Testis (tissue), 3 donors: ENCODE measurements around the gene FBXO44. TPM values are rescaled to one million over a fixed set of nuclear protein-coding genes. Genes with fewer than 3 reads are reported as not detected.

ENCODE experiments used
- DNase-seq: peaks from one replicate; pipeline ENCODE4 v3.0.0-alpha.2; 2019
- H3K27ac ChIP-seq, 2 donors: fragments of 200-600 bp; sonication (generic); one replicate each; pipeline ENCODE4 v1.5.1; 2019
- H3K27me3 ChIP-seq: fragments of 200-600 bp; sonication (generic); one replicate; pipeline ENCODE4 v1.5.1; 2019
- H3K36me3 ChIP-seq: fragments of 200-600 bp; sonication (generic); one replicate; pipeline ENCODE4 v1.5.1; 2017; ENCODE audit warnings: low read depth; ENCODE audit errors: missing control alignments
- H3K4me1 ChIP-seq: fragments of 200-600 bp; sonication (generic); one replicate; pipeline ENCODE4 v1.5.1; 2019
- H3K4me3 ChIP-seq, 2 donors: fragments of 200-600 bp; sonication (generic); one replicate each; pipeline ENCODE4 v1.5.1; 2017 to 2019
- H3K9me3 ChIP-seq: fragments of 200-600 bp; sonication (generic); one replicate; pipeline ENCODE4 v1.5.1; 2017
- CTCF ChIP-seq, 3 experiments: fragments of 450-650 bp in 2 of 3; fragments of 200-600 bp in 1 of 3; sonication (generic) in 1 of 3; IDR thresholded peaks; one replicate each; pipeline ENCODE4 v1.5.1; 2016 to 2019; ENCODE audit warnings: antibody characterized with exemption in 3 of 3, mild to moderate bottlenecking in 2 of 3, moderate library complexity in 1 of 3
- POLR2A ChIP-seq: fragments of 450-650 bp; IDR thresholded peaks from one replicate; pipeline ENCODE4 v1.6.1; 2017; ENCODE audit warnings: antibody characterized with exemption, mild to moderate bottlenecking, moderate library complexity
- WGBS, 2 donors: methylation state at CpG; one replicate each; pipeline ENCODE4 v1.1.5; 2018; 5-methylcytosine and 5-hydroxymethylcytosine counted together
- intact Hi-C: fragments of 100-400 bp; cut with DNase I; formaldehyde crosslinking; loops from one replicate; pipeline ENCODE4 v1.15.1; 2023; ENCODE audit warnings: low total_unique reads
- polyA plus RNA-seq: library from polyadenylated mRNA; stranded (reverse); fragments of 350-450 nt; fragmentation: Illumina TruSeq; extraction: RNeasy Lipid Tissue Mini Kit (QIAGEN cat#74804); gene quantifications from one replicate; pipeline ENCODE4 v1.2.3, GENCODE V29; 2014; ENCODE audit warnings: low read depth, low replicate concordance; ENCODE audit not compliant: insufficient read depth
- total RNA-seq, 2 donors: library from RNA; depleted of rRNA; stranded (reverse); fragments of >200 nt; gene quantifications; one replicate each; pipeline ENCODE4 v1.2.3, GENCODE V29; 2016

The FBXO44 gene
- total and polyA plus RNA-seq, 3 donors from 2014 or later = 28.0 to 36.4 (median 31.3) TPM

GRCh38 chr1:11712285-11712684, 57.6 kb downstream of the FBXO44 start:
- H3K27ac ChIP-seq = no peak overlapping the region
- H3K27me3 ChIP-seq = no peaks in the 10 kb centered on the region
- no peak overlapping the region for H3K4me3 ChIP-seq
- 94 to 100% methylated on average over 2 to 8 of the region's 8 CpGs for WGBS, 2 donors
- no peaks in the 10 kb centered on the region for H3K9me3 ChIP-seq
- H3K36me3 ChIP-seq = no peaks in the 10 kb centered on the region
- intact Hi-C loops = no loop called here
- TF ChIP-seq POLR2A (no peak), CTCF (IDR thresholded peaks at IDR 0.05) (no peak)
- H3K4me1 ChIP-seq = peaks cover 9% of the 10 kb centered on the region
- DNase-seq = no peak

Other genes starting within 250 kb of the FBXO44 start
- gene DISP3, start 175.7 kb upstream of the FBXO44 start, total RNA-seq = 1 to 10 TPM; 6.8 to 8.8 TPM
- gene DISP3, start 175.7 kb upstream of the FBXO44 start, polyA plus RNA-seq = 7.3 TPM
- 10 to 100 TPM; 11.3 to 17.3 TPM for gene FBXO2, start 448 bp upstream of the FBXO44 start, total RNA-seq
- 19.0 TPM for gene FBXO2, start 448 bp upstream of the FBXO44 start, polyA plus RNA-seq
- 10 to 100 TPM in 1 of 2 donors, 1 to 10 TPM in 1; 7.8 to 17.3 TPM for gene FBXO6, start 9.3 kb downstream of the FBXO44 start, total RNA-seq
- 15.8 TPM for gene FBXO6, start 9.3 kb downstream of the FBXO44 start, polyA plus RNA-seq
- 100 to 1,000 TPM; 115 to 116 TPM for gene MAD2L2, start 26.3 kb downstream of the FBXO44 start, total RNA-seq
- 77.0 TPM for gene MAD2L2, start 26.3 kb downstream of the FBXO44 start, polyA plus RNA-seq
- gene DRAXIN, start 36.8 kb downstream of the FBXO44 start, total RNA-seq = under 1 TPM; 0.79 to 0.93 TPM
- gene DRAXIN, start 36.8 kb downstream of the FBXO44 start, polyA plus RNA-seq = 0.53 TPM
- gene AGTRAP, start 81.3 kb downstream of the FBXO44 start, total RNA-seq = 10 to 100 TPM; 64.1 to 75.3 TPM
- gene AGTRAP, start 81.3 kb downstream of the FBXO44 start, polyA plus RNA-seq = 49.2 TPM
- 10 to 100 TPM; 26.0 to 34.5 TPM for gene C1orf167, start 107.3 kb downstream of the FBXO44 start, total RNA-seq
- 64.2 TPM for gene C1orf167, start 107.3 kb downstream of the FBXO44 start, polyA plus RNA-seq
- gene MTHFR, start 151.1 kb downstream of the FBXO44 start, total RNA-seq = 10 to 100 TPM; 68.3 to 78.3 TPM
- 30.4 TPM for gene MTHFR, start 151.1 kb downstream of the FBXO44 start, polyA plus RNA-seq
- 10 to 100 TPM; 57.1 to 91.7 TPM for gene CLCN6, start 151.3 kb downstream of the FBXO44 start, total RNA-seq
- gene CLCN6, start 151.3 kb downstream of the FBXO44 start, polyA plus RNA-seq = 47.9 TPM
- gene NPPA, start 192.9 kb downstream of the FBXO44 start, total RNA-seq = not detected
- gene NPPA, start 192.9 kb downstream of the FBXO44 start, polyA plus RNA-seq = not detected
- under 1 TPM in 1 of 2 donors, not detected in 1; 0.50 TPM for gene NPPB, start 204.1 kb downstream of the FBXO44 start, total RNA-seq
- not detected for gene NPPB, start 204.1 kb downstream of the FBXO44 start, polyA plus RNA-seq